ENCODE results near the gene DYSF.

The DYSF gene

DNA sequence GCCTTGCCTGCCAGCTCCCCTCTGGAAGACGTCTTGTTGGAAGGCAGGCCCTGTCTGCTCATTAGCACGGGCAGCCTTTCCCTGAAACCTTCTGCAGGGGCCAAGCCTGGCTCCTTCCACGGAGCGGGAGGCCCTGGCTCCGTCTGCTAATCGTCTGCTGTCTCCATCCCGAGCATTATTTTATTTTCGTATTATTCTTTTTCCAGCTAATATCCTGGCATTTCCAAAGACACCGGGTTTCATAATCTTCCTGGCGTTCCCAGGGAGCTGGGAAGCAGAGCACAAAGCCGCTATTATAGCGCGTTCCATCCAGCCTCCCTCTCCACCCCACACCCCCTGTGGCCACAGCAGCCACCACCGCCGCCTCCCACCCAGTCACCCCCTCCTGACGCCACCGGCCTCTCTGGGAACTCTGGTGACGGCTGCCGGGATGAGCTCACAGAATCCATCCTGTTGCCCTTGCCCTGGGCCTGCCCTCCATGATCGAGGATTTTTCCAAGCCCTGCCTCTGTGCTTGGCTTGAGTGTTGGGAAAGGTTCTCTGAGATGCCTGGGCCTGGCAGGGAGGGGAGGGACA lies 125.5 kb downstream of the DYSF start:
- in situ Hi-C loops (cut with MboI; ENCODE audit: low pct_unique_long_range_greater_than_20kb, low sequenced_read_pairs) = no loop called here
- DNase-seq = no peak

DNA sequence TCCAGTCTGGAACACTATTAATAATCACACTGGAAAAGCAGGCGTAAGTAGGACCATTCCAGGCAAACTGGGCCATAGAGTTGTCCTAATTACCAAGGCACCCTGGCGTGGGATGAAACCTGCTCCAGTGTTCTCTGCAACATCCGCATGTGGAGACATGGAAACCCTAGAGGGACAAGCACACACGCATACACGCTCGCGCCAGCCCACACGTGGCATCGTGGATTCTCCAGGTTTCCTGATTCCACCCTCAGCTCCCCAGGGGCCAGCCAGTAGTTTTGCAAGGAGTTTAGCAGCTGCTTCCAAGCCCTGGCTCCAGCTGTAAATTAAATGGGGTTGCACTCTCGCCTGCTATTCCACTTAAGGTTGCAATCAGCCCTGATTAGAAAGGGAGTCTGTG lies 127.7 kb downstream of the DYSF start:
- in situ Hi-C loops (cut with MboI; ENCODE audit: low pct_unique_long_range_greater_than_20kb, low sequenced_read_pairs) = no loop called here
- DNase-seq = no peak

DNA sequence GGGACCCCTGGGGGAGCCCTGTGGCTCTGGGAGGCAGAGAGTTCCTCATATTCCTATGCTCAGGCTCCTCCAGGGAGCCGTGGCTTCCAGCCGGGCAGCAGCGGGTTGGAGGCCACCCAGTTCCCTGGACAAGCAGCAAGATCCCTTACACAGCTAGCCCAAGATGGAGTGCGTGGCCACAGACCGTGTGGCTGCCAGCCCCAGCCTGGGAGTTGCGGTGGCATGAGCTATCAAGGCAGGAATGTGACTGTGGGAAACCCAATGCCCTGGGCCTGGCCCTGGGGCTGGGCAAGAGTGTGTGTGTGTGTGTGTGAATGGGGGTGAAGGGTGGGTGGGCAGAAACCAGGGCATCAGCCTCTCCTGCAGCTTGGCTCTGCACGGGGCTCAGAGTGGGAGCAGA lies 130.5 kb downstream of the DYSF start:
- in situ Hi-C loops (cut with MboI; ENCODE audit: low pct_unique_long_range_greater_than_20kb, low sequenced_read_pairs) = no loop called here
- DNase-seq = no peak

DNA sequence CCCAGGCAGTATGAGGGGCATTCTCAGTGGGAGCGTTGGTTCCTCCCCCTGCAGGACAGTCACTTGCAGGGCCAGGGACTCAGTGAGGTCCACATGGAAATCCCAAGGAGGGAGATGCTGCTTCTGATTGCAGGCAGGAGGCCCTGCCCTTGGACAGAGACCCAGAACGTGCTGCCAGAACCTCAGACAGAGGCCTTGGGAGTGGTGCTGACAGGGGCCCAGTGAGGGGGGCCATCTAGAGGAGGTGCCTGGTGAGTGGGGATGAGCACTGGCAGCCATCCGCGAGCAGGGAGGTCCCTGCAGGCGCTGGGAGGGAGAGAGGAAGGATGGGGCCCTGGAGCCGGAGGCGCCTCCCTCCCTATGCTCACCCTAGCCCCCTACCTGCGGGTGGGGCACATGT lies 133.1 kb downstream of the DYSF start:
- in situ Hi-C loops (cut with MboI; ENCODE audit: low pct_unique_long_range_greater_than_20kb, low sequenced_read_pairs) = no loop called here
- DNase-seq = no peak

DNA sequence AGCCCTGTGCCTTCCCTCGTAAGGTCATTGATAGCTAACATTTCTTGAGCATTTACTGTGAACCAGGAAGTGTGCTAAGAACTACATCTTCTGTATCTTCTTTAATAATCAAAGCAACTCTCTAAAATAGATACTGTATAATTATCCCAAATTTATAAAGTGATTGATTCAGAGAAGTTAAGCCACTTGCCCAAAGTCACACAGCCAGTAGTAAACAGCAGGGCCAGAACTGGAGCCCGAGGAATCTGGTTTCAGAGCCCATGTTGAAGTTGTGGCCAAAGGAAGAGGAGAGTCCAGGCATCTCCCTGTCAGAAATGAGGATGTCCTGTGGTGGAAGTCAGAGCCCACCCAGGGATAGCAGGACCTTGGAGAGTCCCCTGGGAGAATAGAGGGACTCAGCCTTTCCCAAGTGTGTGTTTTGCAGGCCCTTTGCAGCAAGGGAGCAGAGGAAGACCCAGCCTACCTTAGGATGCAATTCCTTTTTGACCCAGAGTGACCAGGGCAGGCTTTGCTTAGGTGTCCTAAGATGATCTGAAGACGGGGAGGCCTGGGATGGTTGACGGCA lies 134.2 kb downstream of the DYSF start:
- in situ Hi-C loops (cut with MboI; ENCODE audit: low pct_unique_long_range_greater_than_20kb, low sequenced_read_pairs) = no loop called here
- DNase-seq = no peak

DNA sequence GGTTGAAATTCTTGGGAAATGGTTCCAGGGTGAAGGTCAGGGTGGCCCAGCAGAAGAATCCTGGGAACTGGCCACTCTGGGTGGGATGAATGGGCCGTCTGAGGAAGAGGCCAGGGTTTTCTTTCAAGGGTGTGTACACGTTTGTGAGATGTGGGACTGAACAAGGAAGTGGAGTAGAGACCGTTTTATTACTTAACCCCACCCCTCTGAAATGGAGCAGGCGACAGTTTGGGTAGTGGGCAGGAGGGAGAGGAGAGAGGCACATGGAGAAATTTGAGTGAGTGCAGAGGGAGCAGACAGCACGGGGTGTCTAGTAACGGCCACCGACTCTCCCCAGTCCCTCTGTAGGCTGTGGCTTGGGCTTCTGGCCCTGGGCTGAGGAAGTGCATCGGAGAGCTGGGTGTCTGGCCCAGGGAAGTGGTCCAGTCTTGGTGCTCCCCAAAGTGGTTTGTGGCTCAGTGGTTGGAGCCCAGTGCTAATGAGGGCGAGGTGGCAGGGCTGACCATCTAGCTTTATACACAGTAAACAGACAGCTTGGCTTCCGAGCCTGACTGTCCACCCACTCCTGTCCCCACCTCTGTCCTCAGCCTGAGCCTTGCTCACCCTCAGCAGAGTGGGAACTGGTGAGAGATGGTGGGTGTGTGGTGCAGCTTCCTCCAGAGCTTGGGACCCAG lies 135.3 kb downstream of the DYSF start:
- in situ Hi-C loops (cut with MboI; ENCODE audit: low pct_unique_long_range_greater_than_20kb, low sequenced_read_pairs) = no loop called here
- no peak for DNase-seq

DNA sequence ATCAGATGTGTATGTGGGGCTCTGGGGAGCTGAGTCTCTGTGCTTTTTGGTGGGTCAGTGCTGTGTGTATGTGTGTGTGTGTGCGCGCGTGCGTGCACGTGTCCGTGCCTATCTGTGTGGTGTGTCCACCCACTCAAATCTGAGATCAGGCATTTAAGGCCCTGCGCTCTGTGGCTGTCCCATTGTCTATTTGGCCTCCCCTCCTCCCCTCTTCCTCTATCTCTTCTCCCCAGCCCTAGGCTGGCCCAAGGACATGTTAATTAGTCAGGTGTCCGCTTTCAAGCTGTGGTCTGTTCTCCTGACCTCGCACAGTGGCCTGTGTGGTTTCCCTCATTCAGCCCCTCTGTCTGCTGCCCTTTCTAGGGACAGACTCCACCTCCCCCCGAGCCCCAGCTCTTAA lies 136.4 kb downstream of the DYSF start:
- in situ Hi-C loops (cut with MboI; ENCODE audit: low pct_unique_long_range_greater_than_20kb, low sequenced_read_pairs) = no loop called here

DNA sequence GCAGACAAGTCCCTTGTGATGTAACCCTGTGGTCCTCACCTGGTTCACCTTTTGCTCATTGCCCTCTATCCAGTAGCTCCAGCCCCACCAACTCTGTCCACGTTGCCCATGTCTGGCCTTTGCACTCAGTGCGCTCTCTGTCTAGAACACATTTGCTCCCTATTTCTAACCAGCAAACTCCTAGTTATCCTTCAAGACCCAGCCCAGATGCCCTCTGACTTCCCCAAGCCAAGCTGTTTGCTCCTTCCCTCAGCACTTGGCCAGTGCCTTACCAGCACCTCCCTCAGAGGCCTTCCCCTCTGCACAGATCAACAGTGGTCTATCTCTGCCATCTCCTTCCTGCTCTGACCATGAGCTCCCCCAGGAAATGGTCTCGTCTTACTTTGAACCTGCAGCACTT lies 137.7 kb downstream of the DYSF start:
- in situ Hi-C loops (cut with MboI; ENCODE audit: low pct_unique_long_range_greater_than_20kb, low sequenced_read_pairs) = no loop called here
- DNase-seq = no peak

More for the DNA sequence above, 136.4 kb downstream of the DYSF start:
- DNase-seq = no peak

DNA sequence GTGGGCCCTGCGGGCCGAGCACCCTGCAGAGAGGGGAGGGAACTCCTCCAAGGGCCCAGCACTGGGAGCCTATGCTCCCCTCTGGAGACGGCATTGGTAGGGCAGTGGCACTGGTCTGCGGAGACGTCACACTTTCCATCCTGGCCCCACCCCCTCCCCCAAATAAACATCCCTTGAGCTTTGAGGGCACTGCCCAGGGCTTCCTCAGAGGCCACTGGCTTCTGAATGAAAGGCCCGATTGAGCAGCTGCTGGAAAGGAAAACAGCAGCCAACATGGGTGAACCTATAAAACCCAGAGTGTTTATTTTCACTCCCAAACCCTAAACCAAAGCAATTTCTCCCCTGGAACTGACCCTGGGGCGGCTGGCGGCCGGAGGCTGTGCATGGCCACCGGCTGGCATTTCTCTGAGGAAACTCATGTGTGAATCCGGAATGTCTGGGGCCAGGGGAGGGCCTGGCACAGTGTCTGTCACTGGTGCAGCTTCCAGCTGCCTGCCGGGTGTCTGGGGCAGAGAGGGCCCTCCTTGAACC lies 138.9 kb downstream of the DYSF start:
- no peak for DNase-seq
- in situ Hi-C loops (cut with MboI; ENCODE audit: low pct_unique_long_range_greater_than_20kb, low sequenced_read_pairs) = no loop called here

DNA sequence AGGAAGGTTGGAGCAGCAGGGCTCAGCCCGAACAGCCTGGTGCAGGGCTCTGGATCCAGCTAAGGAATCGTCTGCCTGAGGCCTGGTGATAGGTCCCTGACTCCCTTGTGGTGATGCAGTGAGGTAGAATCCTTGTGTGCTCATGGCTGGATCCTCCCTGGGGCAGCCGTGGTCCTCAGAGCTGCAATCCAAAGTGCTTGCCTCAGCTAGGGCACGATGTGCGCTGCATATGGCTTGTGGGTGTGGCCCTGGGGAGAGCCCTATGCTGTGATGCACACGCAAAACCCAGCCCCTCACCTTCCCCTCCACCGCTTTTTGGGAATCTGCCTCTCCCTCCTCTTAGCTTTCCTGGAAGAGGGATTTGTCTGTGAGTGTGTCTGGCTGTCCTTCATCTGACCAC lies 142.2 kb downstream of the DYSF start:
- no peak for DNase-seq
- in situ Hi-C loops (cut with MboI; ENCODE audit: low pct_unique_long_range_greater_than_20kb, low sequenced_read_pairs) = no loop called here

DNA sequence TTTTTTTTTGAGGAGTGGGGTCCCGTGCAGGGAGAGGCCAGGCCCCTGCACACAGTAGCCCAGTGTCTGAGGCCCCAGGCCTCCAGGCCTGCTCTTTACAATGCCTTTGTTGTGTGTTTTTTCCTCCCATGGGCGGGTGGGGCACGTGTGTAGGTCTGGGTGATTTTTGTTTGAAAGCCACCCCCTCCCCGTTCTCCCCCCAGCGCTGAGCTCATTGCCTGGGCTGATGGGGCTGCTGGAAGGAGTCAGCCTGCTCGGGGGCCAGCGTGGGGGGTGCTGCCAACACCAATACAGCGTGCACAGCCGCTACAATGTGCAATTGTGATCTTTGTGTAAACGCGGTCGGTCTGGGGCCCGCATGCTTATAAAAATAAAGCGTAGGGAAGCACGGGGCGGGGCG lies 142.7 kb downstream of the DYSF start:
- in situ Hi-C loops (cut with MboI; ENCODE audit: low pct_unique_long_range_greater_than_20kb, low sequenced_read_pairs) = no loop called here

DNA sequence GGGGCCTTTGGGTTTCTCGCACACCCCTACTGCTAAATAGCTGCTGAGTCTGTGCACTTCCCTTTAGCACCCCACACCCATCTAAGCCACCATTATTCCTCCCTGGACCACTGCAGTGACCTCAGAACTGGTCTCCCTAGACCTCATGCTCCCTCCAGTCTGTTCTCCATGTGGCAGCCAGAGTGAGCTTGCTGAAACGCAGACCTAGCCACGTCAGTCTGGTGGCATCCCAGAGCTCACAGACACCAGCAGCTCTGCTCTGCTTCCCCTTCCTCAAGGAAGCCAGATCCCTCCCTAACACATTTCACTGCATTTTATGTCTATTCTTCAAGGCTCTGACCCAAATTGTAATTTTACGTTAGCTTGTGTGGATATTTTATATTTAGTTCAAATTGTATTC lies 144.4 kb downstream of the DYSF start:
- DNase-seq = no peak
- in situ Hi-C loops (cut with MboI; ENCODE audit: low pct_unique_long_range_greater_than_20kb, low sequenced_read_pairs) = no loop called here

More for the DNA sequence above, 142.7 kb downstream of the DYSF start:
- no peak for DNase-seq

DNA sequence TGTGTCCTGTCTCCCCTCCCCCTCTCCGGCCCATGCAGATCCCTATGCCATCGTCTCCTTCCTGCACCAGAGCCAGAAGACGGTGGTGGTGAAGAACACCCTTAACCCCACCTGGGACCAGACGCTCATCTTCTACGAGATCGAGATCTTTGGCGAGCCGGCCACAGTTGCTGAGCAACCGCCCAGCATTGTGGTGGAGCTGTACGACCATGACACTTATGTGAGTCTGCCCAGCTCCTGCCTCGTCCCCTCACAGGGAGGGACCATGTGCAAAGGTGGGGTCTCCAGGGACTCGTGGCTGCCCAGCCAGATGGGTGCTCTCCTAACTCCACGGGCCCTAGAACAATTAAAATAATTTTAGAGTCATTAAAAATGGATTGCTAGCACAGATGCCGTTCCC lies 145.2 kb downstream of the DYSF start:
- in situ Hi-C loops (cut with MboI; ENCODE audit: low pct_unique_long_range_greater_than_20kb, low sequenced_read_pairs) = no loop called here
- DNase-seq = no peak

DNA sequence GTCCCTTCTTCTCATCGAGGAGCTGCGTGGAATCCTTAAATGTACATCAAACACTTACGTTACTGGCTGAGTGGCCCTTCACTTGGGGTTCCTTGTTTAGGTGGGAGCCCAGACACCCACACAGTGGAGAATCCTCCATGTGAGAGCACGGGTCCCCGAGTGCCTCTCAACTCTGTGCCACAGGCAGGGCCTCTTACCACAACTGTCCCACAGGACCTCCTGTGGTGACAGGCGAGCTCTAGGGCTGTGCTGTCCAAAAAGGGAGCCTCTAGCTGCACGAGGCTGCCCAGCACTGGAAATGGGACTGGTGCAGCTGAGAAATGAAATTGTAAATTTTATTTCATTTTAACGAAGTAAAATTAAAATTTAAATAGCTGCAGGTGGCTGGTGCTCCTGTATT lies 145.7 kb downstream of the DYSF start:
- in situ Hi-C loops (cut with MboI; ENCODE audit: low pct_unique_long_range_greater_than_20kb, low sequenced_read_pairs) = no loop called here

DNA sequence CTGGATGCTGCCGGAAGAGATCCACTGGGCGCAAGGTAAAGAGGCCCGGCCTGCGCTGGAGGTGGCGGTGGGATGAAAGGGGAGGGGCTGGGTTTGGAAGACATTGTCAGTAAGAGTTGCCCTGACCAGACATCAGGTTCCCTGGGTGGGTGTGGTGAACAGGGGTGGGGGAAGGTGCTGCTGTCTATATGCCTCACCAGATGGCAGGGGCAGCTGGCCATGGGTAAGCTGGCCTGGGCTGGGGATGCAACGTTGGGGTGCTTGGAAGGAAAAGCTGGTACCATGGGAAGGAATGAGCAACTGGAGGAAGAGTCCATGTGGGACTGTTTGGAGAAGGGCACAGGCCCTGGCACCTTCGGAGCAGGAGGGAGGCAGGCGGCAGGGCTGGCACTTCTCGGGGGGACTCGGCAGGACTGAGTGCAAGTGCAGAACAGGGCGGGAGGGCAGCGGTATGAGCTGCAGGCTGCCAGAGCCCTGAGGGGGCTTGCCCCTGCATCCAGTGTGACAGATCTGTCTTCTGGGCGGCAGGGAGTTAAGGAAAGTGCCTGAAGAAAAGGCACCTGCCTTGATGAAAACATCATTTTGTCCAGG lies 146.4 kb downstream of the DYSF start:
- DNase-seq = no peak
- in situ Hi-C loops (cut with MboI; ENCODE audit: low pct_unique_long_range_greater_than_20kb, low sequenced_read_pairs) = no loop called here

More for the DNA sequence above, 145.7 kb downstream of the DYSF start:
- no peak for DNase-seq

DNA sequence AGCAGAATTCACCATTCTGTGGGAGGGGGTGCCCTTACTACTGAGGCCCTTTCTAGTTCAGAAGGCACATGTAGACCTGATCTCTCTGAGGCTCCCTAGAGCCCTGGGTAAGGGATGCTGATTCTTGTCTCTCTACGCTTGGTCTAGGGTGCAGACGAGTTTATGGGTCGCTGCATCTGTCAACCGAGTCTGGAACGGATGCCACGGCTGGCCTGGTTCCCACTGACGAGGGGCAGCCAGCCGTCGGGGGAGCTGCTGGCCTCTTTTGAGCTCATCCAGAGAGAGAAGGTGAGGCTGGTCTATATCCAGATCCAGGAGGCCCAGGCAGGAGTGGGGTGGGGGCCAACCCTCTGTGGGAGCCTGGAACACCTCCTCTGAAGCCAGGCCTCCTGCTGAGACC lies 147.2 kb downstream of the DYSF start:
- no peak for DNase-seq
- in situ Hi-C loops (cut with MboI; ENCODE audit: low pct_unique_long_range_greater_than_20kb, low sequenced_read_pairs) = no loop called here

DNA sequence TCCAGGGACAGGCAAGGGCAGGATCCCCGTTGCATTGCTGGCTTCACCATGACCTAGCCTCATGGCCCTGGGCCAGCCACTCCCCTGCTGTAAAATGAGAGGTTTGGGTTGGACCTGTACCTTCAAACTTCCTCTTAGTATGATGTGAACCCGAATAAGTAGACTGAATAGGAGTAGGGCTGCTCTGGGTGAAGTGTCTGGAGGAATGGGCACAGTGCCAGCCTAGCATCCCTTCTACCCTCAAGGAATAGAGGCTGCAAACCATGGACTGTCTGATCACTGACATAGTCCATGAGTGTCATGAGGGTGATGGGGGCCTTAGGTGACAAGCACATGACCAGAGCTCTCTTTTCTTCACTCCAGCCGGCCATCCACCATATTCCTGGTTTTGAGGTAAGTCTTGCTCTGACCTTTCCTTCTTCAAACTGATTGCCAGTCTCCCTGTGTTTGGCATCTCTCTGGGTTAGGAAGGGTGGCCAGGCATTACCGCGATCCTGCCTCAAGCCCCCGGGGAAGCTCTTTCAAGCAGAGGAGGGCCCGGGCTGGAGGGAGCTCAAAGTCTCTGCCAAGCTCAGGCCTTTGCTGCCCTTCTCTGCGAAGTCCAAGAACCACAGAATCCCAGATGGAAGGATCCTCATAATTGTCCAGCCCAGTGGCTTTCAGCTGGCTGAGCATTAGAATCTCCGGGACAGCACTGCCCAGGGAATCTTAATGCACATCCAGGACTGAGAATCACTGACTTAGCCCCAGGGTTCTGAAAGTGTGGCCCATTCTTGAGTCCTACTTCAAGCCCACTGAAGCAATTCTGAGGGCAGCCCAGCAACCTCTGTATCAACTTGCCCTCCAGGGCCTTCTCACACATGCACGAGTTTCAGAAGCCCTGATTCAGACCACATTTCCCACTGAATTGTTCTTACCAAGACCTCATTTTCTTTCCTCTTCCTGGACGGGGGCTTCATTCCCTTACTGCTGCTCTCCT lies 148.1 kb downstream of the DYSF start:
- in situ Hi-C loops (cut with MboI; ENCODE audit: low pct_unique_long_range_greater_than_20kb, low sequenced_read_pairs) = no loop called here
- DNase-seq = no peak

DNA sequence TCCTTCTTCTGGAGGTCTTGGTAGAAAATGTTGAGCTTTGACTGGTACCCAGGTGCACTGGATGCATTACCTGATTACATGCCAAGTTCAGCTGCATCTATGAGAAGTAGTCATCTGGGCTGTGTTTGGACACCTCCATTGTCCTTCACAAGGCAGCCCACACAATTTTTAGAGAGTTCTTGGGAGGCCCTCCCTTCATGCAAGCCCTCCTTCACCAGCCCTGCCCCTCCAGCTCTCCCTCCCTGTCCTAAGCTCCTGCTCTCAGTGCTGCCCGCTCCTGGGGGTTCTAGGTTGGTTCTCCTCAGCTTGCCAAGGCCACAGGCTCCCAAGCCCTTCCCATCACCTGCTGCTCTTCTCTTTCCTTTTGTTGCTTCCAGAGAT lies 148.7 kb downstream of the DYSF start:
- in situ Hi-C loops (cut with MboI; ENCODE audit: low pct_unique_long_range_greater_than_20kb, low sequenced_read_pairs) = no loop called here
- DNase-seq = no peak

DNA sequence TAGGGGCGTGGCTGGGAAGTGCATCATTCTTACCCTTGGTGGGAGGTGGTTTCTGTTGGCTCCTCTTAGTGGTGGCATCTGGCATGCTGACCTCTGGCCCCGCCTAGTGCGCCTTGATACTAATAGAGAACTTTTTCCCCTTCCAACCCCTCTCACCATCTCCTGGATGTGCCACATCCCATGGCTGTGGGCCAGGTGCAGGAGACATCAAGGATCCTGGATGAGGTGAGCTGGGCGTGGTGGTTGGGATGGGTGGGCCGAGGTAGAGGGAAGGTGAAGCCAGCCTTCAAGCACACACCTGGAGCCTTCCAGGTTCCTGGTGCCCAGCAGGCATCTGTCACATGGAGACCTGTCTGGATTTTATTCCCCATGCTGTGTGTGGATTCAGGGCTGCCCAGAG lies 149.2 kb downstream of the DYSF start:
- no peak for DNase-seq
- in situ Hi-C loops (cut with MboI; ENCODE audit: low pct_unique_long_range_greater_than_20kb, low sequenced_read_pairs) = no loop called here
